IMR-90 (cell line): ENCODE measurements around the gene SIX5. TPM values are rescaled to one million over a fixed set of nuclear protein-coding genes. Genes with fewer than 3 reads are reported as not detected.

Source experiments
- ATAC-seq: fragments of 200-7000 bp; cut with Tn5 transposase; 2 replicates; pipeline ENCODE4 v1.9.1; 2020; ENCODE audit warnings: low read depth, mild to moderate bottlenecking, moderate library complexity
- BruUV-seq: library from RNA; stranded (reverse); fragments of 400-500 nt; replicated peaks from 2 replicates; lab custom pipeline; 2021; lab: Mats Ljungman, UMichigan
- CTCF ChIA-PET: fragments of 300-600 bp; formaldehyde crosslinking; extraction: SDS; loops from one replicate; lab custom pipeline; 2021; ENCODE audit warnings: antibody characterized with exemption; lab: Yijun Ruan, JAX
- POLR2A ChIA-PET: fragments of 300-600 bp; sonication (Branson Sonifier 250); formaldehyde crosslinking; loops from one replicate; lab custom pipeline; 2022; ENCODE audit warnings: antibody characterized with exemption; ENCODE audit not compliant: unreplicated experiment; lab: Charles Lee
- DNase-seq: peaks from one replicate; pipeline ENCODE4 v3.0.0; 2013
- H2AFZ ChIP-seq: replicated peaks from 2 replicates; pipeline ENCODE3; 2013; ENCODE audit warnings: low read length, mild to moderate bottlenecking; ENCODE audit not compliant: poor library complexity
- H2AK5ac ChIP-seq: 2 replicates; pipeline ENCODE4 v1.6.1; 2013; ENCODE audit warnings: low read depth, low read length, inconsistent platforms
- H2AK9ac ChIP-seq: replicated peaks from 2 replicates; pipeline ENCODE3; 2013; ENCODE audit warnings: mild to moderate bottlenecking, low read depth, low read length, moderate library complexity; ENCODE audit not compliant: poor library complexity
- H2BK120ac ChIP-seq: 2 replicates; pipeline ENCODE4 v1.6.1; 2013; ENCODE audit warnings: low read depth, low read length, inconsistent platforms
- H2BK15ac ChIP-seq: 3 replicates; pipeline ENCODE4 v1.6.1; 2013; ENCODE audit warnings: low read depth, low read length, inconsistent platforms
- H2BK20ac ChIP-seq: 2 replicates; pipeline ENCODE4 v1.6.1; 2013; ENCODE audit warnings: low read depth, mild to moderate bottlenecking, inconsistent platforms, low read length, moderate library complexity
- H2BK5ac ChIP-seq: 2 replicates; pipeline ENCODE4 v1.6.1; 2013; ENCODE audit warnings: mild to moderate bottlenecking, low read depth, low read length, inconsistent platforms; ENCODE audit not compliant: poor library complexity, severe bottlenecking
- H3K14ac ChIP-seq: replicated peaks from 2 replicates; pipeline ENCODE4 v1.6.1; 2013; ENCODE audit warnings: low read depth, low read length, inconsistent platforms
- H3K18ac ChIP-seq: 2 replicates; pipeline ENCODE4 v1.6.1; 2013; ENCODE audit warnings: low read depth, low read length, control low read depth
- H3K23ac ChIP-seq: 2 replicates; pipeline ENCODE4 v1.6.1; 2013; ENCODE audit warnings: low read depth, low read length, inconsistent platforms
- H3K27ac ChIP-seq: 2 replicates; pipeline ENCODE4 v1.5.1; 2013; ENCODE audit warnings: mild to moderate bottlenecking, control low read depth, low read length; ENCODE audit not compliant: insufficient read depth
- H3K27me3 ChIP-seq: 2 replicates; pipeline ENCODE4 v1.6.1; 2013; ENCODE audit warnings: low read length; ENCODE audit not compliant: control insufficient read depth, insufficient read depth
- H3K36me3 ChIP-seq: 2 replicates; pipeline ENCODE4 v1.6.1; 2013; ENCODE audit warnings: low read length, mixed read lengths; ENCODE audit not compliant: control insufficient read depth, insufficient read depth
- H3K4ac ChIP-seq: 2 replicates; pipeline ENCODE4 v1.6.1; 2013; ENCODE audit warnings: low read depth, low read length, inconsistent platforms
- H3K4me1 ChIP-seq: 2 replicates; pipeline ENCODE4 v1.6.1; 2013; ENCODE audit warnings: low read length, mixed read lengths; ENCODE audit not compliant: control insufficient read depth, insufficient read depth
- H3K4me2 ChIP-seq: 2 replicates; pipeline ENCODE4 v1.6.1; 2013; ENCODE audit warnings: low read depth, mild to moderate bottlenecking, control low read depth, low read length, moderate library complexity
- H3K4me3 ChIP-seq: 2 replicates; pipeline ENCODE4 v1.5.1; 2013; ENCODE audit warnings: low read depth, mild to moderate bottlenecking, control low read depth, low read length, moderate library complexity; ENCODE audit not compliant: insufficient read depth
- H3K56ac ChIP-seq: 2 replicates; pipeline ENCODE4 v1.6.1; 2013; ENCODE audit warnings: low read length, inconsistent platforms; ENCODE audit not compliant: insufficient read depth; ENCODE audit errors: extremely low read depth
- H3K79me1 ChIP-seq, 2 experiments: 2 replicates each; pipeline ENCODE4 v1.6.1; 2013; ENCODE audit warnings: low read length in 2 of 2, inconsistent platforms in 1 of 2, low read depth in 1 of 2
- H3K9ac ChIP-seq: 2 replicates; pipeline ENCODE4 v1.6.1; 2013; ENCODE audit warnings: low read depth, low read length, control low read depth
- H3K9me1 ChIP-seq: 2 replicates; pipeline ENCODE4 v1.6.1; 2013; ENCODE audit warnings: low read length, inconsistent platforms; ENCODE audit not compliant: insufficient read depth
- H3K9me3 ChIP-seq: 2 replicates; pipeline ENCODE4 v1.6.1; 2013; ENCODE audit warnings: low read length; ENCODE audit not compliant: control insufficient read depth, insufficient read depth
- H4K20me1 ChIP-seq: 2 replicates; pipeline ENCODE4 v1.6.1; 2013; ENCODE audit warnings: low read length, inconsistent platforms; ENCODE audit not compliant: insufficient read depth
- H4K5ac ChIP-seq: 2 replicates; pipeline ENCODE4 v1.6.1; 2013; ENCODE audit warnings: mild to moderate bottlenecking, low read depth, low read length, control low read depth
- H4K8ac ChIP-seq, 2 experiments: 2 replicates each; pipeline ENCODE4 v1.6.1; 2013; ENCODE audit warnings: low read depth in 2 of 2, low read length in 2 of 2, control low read depth in 1 of 2, inconsistent platforms in 1 of 2
- H4K91ac ChIP-seq: 2 replicates; pipeline ENCODE4 v1.6.1; 2013; ENCODE audit warnings: low read depth, low read length, inconsistent platforms; ENCODE audit not compliant: insufficient read depth
- BHLHE40 ChIP-seq: fragments of 150-350 bp; IDR thresholded peaks from 2 replicates; pipeline ENCODE4 v1.6.1; 2016; ENCODE audit warnings: mild to moderate bottlenecking, low read depth, low read length
- MAZ ChIP-seq: IDR thresholded peaks from 2 replicates; pipeline ENCODE4 v1.6.1; 2012; ENCODE audit warnings: low read depth, mild to moderate bottlenecking, low read length, improper control_type of control experiment, moderate library complexity, borderline replicate concordance
- NFE2L2 ChIP-seq: fragments of 150-350 bp; IDR thresholded peaks from 2 replicates; pipeline ENCODE4 v1.6.1; 2016; ENCODE audit warnings: low read depth, mild to moderate bottlenecking, low read length
- RAD21 ChIP-seq: IDR thresholded peaks from 2 replicates; pipeline ENCODE4 v1.6.1; 2012; ENCODE audit warnings: low read length, improper control_type of control experiment
- RFX5 ChIP-seq: IDR thresholded peaks from 2 replicates; pipeline ENCODE4 v1.8.0; 2012; ENCODE audit warnings: low read depth, mild to moderate bottlenecking, low read length, moderate library complexity
- SMC3 ChIP-seq: fragments of 150-350 bp; IDR thresholded peaks from 2 replicates; pipeline ENCODE4 v1.6.1; 2016; ENCODE audit warnings: low read depth, mild to moderate bottlenecking, antibody characterized with exemption, low read length, moderate library complexity
- WGBS, 2 experiments: methylation state at CpG; one replicate each; pipeline versions ENCODE4 v1.1.5 to v1.1.7; 2013; ENCODE audit warnings: missing lambda C conversion rate in 2 of 2; ENCODE audit not compliant: insufficient read length in 1 of 2; ENCODE audit errors: extremely low coverage in 2 of 2; 5-methylcytosine and 5-hydroxymethylcytosine counted together
- dilution Hi-C: fragments of 300-500 bp; cut with HindIII; formaldehyde crosslinking; loops from one replicate; pipeline ENCODE4 v1.14.3; 2018; ENCODE audit warnings: low sequenced_read_pairs; ENCODE audit not compliant: unreplicated experiment
- in situ Hi-C: fragments of 300-500 bp; cut with MboI; formaldehyde crosslinking; loops from 3 replicates; pipeline ENCODE4 v1.14.3; 2019; ENCODE audit warnings: low sequenced_read_pairs, inconsistent platforms, mixed read lengths
- intact Hi-C: fragments of 100-400 bp; cut with micrococcal nuclease; formaldehyde crosslinking; loops from 2 replicates; pipeline ENCODE4 v1.10.0; 2022
- polyA plus RNA-seq, 3 experiments: library from polyadenylated mRNA; depleted of rRNA; stranded (reverse); fragments of >200 nt; gene quantifications; 2 replicates each; pipeline ENCODE4 v1.2.3, GENCODE V29; 2012; ENCODE audit warnings: low replicate concordance in 1 of 3
- total RNA-seq: library from RNA; depleted of rRNA; stranded (reverse); fragments of >200 nt; gene quantifications from 2 replicates; pipeline ENCODE4 v1.2.3, GENCODE V29; 2012
- TF ChIP-seq, protein P1 (sequence below): conservative IDR thresholded peaks from 2 replicates; pipeline ENCODE4 v1.5.1; 2012; ENCODE audit warnings: mild to moderate bottlenecking, low read depth, low read length, improper control_type of control experiment

SIX5 gene
- total and polyA plus RNA-seq, 2 of the 4 experiments (the other 2 are of a cell fraction), result 0.90 to 15.5 TPM

DNA sequence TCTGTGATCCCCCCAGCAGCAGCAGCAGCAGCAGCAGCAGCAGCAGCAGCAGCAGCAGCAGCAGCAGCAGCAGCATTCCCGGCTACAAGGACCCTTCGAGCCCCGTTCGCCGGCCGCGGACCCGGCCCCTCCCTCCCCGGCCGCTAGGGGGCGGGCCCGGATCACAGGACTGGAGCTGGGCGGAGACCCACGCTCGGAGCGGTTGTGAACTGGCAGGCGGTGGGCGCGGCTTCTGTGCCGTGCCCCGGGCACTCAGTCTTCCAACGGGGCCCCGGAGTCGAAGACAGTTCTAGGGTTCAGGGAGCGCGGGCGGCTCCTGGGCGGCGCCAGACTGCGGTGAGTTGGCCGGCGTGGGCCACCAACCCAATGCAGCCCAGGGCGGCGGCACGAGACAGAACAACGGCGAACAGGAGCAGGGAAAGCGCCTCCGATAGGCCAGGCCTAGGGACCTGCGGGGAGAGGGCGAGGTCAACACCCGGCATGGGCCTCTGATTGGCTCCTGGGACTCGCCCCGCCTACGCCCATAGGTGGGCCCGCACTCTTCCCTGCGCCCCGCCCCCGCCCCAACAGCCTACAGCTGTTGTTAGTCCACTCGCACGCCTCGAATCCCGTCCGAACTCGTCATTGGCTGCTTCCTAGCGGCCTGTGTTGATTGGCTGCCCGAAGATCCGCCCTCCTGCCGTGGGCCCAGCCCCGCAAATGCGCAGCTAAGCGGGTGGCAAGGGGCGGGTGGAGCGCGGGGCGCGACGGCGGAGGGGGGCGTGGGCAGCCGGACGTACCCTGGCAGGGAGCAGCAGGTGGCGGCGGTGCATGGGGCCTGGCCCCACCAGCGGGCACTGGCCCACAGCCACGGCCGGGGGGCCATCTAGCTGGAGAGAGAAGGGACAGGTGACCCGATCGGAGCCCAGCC, 1.4 kb upstream of the SIX5 start:
- peak overlapping the region; percentile 86 for H2AK5ac ChIP-seq
- peak overlapping the region; percentile 93 for H2AK9ac ChIP-seq
- peak overlapping the region in 1 of 2 experiments; percentile 49; a peak in 1 of 4 replicates for H4K8ac ChIP-seq
- peaks cover 12% of the 10 kb centered on the region; the same call in 1 of the 2 replicates for H3K36me3 ChIP-seq
- peak overlapping the region; percentile 38; the same call in 1 of the 2 replicates for H3K14ac ChIP-seq
- 0% methylated on average over 68 of the region's 79 CpGs; no CpG with 5 or more reads in 1 of the 2 experiments for WGBS, 2 experiments
- peaks cover 12% of the 10 kb centered on the region for H4K20me1 ChIP-seq
- TF ChIP-seq MAZ, result peak; percentile 73; the same call in 1 of the 2 replicates
- peak; percentile 45 for TF ChIP-seq SMC3
- no peak for TF ChIP-seq NFE2L2
- TF ChIP-seq, protein P1, sequence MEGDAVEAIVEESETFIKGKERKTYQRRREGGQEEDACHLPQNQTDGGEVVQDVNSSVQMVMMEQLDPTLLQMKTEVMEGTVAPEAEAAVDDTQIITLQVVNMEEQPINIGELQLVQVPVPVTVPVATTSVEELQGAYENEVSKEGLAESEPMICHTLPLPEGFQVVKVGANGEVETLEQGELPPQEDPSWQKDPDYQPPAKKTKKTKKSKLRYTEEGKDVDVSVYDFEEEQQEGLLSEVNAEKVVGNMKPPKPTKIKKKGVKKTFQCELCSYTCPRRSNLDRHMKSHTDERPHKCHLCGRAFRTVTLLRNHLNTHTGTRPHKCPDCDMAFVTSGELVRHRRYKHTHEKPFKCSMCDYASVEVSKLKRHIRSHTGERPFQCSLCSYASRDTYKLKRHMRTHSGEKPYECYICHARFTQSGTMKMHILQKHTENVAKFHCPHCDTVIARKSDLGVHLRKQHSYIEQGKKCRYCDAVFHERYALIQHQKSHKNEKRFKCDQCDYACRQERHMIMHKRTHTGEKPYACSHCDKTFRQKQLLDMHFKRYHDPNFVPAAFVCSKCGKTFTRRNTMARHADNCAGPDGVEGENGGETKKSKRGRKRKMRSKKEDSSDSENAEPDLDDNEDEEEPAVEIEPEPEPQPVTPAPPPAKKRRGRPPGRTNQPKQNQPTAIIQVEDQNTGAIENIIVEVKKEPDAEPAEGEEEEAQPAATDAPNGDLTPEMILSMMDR, result peak; percentile 82
- peak; percentile 86 for TF ChIP-seq BHLHE40
- TF ChIP-seq RFX5, result no peak
- peak; percentile 67 for TF ChIP-seq RAD21
- H3K23ac ChIP-seq, result peak overlapping the region; percentile 21; the same call in 1 of the 2 replicates
- no TSS peak for BruUV-seq
- H3K4me3 ChIP-seq, result peak overlapping the region; percentile 34
- peak overlapping the region; percentile 64 for H2BK5ac ChIP-seq
- peak overlapping the region; percentile 19; the same call in 1 of the 2 replicates for H4K5ac ChIP-seq
- peak overlapping the region; percentile 74 for H3K4ac ChIP-seq
- H2BK120ac ChIP-seq, result peak overlapping the region; percentile 4; the same call in 1 of the 2 replicates
- DNase-seq (peak; percentile 97), ATAC-seq (peak; percentile 63)
- no peaks in the 10 kb centered on the region for H3K27me3 ChIP-seq
- no peak overlapping the region for H2BK15ac ChIP-seq
- H4K91ac ChIP-seq, result peak overlapping the region; percentile 67; the same call in 1 of the 2 replicates
- no peaks in the 10 kb centered on the region for H3K9me3 ChIP-seq
- H3K79me1 ChIP-seq, result peaks cover 4 to 17% of the 10 kb centered on the region in 2 experiments; a peak in 1 of 4 replicates
- peaks cover 13% of the 10 kb centered on the region for H3K4me1 ChIP-seq
- peak overlapping the region; percentile 89 for H3K27ac ChIP-seq
- H3K18ac ChIP-seq, result no peak overlapping the region
- peak overlapping the region; percentile 75 for H3K9ac ChIP-seq
- no peak overlapping the region for H2BK20ac ChIP-seq
- H3K4me2 ChIP-seq, result peak overlapping the region; percentile 83
- dilution Hi-C loops (no loop called here), in situ Hi-C loops (no loop called here), intact Hi-C loops (loop anchor here (1.0 kb wide), 2 partner anchors 29 to 53 kb away; no protein-coding TSS in a partner anchor)
- H2AFZ ChIP-seq, result peak overlapping the region; percentile 94
- no peaks in the 10 kb centered on the region; the same call in 1 of the 2 replicates for H3K9me1 ChIP-seq
- H3K56ac ChIP-seq, result peak overlapping the region; percentile 48; the same call in 1 of the 2 replicates
- POLR2A ChIA-PET, result interaction anchor here (0.6 to 0.9 kb wide), 6 partner anchors 12 to 186 kb away, joined by 3 to 17 read pairs (median 8); partner anchors contain the start of genes DMPK, DMWD and OPA3
- CTCF ChIA-PET, result interaction anchor here (0.5 to 3.0 kb wide), 10 partner anchors 12 to 1625 kb away, joined by 3 to 24 read pairs (median 4); partner anchors contain the start of genes DMPK and QPCTL
